Retinal pigment epithelial cell (primary cell): Measurements from ENCODE around the gene COPB2.

ENCODE experiments used
- DNase-seq: peaks from one replicate; pipeline ENCODE4 v3.0.0-alpha.2; 2010; ENCODE audit warnings: low read depth
- H3K4me3 ChIP-seq: 2 replicates; pipeline ENCODE4 v1.5.1; 2011; ENCODE audit warnings: mild to moderate bottlenecking, low read length, control low read depth, moderate library complexity
- TF ChIP-seq, protein P1 (sequence below): conservative IDR thresholded peaks from 2 replicates; pipeline ENCODE4 v1.5.1; 2011; ENCODE audit warnings: low read depth, low read length, control low read depth, inconsistent platforms

The COPB2 gene

DNA sequence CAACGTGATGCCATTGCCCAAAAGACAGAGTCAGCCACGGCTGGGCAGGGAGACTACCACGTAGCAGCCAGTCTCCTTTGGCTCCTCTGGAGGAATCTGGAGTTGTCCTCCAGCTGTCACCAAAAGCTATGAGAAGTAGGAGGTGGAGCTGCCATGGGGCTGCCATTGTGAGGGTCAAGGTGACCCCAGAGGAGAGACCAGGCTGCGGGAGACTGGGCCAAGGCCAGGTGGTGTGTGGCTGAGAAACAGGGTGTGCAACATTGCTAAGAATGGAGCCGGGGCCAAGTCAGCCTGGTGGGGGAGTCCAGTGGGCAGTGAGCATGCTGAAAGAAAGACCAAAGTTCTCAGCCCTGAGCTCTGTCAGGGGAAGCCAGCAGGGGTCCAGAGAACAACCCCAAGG is 75.5 kb downstream of the COPB2 start:
- DNase-seq = no peak
- no peak overlapping the region for H3K4me3 ChIP-seq
- TF ChIP-seq, protein P1, sequence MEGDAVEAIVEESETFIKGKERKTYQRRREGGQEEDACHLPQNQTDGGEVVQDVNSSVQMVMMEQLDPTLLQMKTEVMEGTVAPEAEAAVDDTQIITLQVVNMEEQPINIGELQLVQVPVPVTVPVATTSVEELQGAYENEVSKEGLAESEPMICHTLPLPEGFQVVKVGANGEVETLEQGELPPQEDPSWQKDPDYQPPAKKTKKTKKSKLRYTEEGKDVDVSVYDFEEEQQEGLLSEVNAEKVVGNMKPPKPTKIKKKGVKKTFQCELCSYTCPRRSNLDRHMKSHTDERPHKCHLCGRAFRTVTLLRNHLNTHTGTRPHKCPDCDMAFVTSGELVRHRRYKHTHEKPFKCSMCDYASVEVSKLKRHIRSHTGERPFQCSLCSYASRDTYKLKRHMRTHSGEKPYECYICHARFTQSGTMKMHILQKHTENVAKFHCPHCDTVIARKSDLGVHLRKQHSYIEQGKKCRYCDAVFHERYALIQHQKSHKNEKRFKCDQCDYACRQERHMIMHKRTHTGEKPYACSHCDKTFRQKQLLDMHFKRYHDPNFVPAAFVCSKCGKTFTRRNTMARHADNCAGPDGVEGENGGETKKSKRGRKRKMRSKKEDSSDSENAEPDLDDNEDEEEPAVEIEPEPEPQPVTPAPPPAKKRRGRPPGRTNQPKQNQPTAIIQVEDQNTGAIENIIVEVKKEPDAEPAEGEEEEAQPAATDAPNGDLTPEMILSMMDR = no peak

DNA sequence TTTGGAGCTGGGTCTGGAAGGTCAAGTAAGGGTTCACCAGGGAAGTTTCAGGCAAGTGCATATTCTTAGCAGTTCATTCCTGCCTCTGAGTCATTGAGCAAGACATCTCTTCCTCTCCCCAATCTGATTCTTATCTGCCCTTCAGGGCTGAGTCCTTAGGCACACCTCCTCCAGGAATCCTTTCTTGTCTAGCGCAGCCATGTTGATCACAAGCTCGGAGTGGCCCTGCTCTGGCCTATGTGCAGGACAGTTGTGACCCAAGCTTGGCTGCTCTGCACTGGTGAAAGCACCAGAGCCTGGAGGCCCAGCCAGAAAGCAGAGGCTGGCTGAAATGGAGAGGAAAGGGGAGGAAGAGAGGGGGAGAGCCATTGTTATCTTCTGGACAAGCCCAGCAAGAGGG is 76.5 kb downstream of the COPB2 start:
- TF ChIP-seq, protein P1 = no peak
- no peak overlapping the region for H3K4me3 ChIP-seq
- peak; percentile 32 for DNase-seq

GRCh38 chr3:139312416-139312815 is 77.0 kb downstream of the COPB2 start:
- TF ChIP-seq, protein P1 = no peak
- no peak for DNase-seq

DNA sequence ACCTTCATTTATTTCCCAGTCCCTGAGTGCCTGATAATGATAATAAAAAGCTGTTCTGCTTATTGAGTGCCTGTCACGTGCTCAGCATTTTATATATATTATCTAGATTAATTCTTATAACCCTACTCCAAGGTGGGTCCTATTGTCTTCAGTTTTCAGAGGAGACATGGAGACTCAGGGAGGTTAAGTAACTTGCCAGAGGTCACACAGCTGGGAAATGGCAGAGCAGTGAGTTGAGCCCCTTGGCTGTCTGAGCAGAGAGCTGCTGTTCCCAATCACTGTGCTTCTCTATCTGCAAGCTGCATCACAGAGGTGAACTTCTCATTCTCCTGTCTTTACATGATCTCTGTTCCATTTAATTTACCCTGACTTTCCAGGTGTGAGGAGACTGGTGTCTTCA is 77.9 kb downstream of the COPB2 start:
- TF ChIP-seq, protein P1 = no peak
- DNase-seq = no peak

More at GRCh38 chr3:139312416-139312815, 77.0 kb downstream of the COPB2 start:
- H3K4me3 ChIP-seq = no peak overlapping the region

DNA sequence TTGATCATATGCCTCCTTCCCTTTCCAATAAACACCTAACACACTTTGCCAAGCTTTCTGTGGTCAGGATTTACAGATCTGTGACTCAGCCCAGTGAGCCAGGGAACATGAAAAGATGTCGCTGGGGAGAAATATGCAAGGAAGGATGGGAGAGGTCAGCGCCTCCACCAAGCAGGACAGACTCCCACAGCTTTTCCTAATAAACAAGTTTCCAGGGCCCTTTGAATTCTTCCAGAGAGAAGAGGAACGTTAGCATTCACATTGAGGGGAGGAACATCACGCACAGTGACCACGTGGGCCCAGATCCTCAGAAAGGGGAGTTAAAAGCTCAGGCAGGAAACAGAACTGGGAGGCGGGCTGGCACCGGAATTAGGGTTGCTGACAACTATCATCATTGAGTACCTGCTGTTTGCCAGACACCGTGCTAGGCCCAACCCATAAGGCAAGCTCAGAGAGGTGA is 78.9 kb downstream of the COPB2 start:
- TF ChIP-seq, protein P1 = no peak
- peak; percentile 73 for DNase-seq
- H3K4me3 ChIP-seq = no peak overlapping the region

More for the DNA sequence above, 77.9 kb downstream of the COPB2 start:
- H3K4me3 ChIP-seq = no peak overlapping the region

DNA sequence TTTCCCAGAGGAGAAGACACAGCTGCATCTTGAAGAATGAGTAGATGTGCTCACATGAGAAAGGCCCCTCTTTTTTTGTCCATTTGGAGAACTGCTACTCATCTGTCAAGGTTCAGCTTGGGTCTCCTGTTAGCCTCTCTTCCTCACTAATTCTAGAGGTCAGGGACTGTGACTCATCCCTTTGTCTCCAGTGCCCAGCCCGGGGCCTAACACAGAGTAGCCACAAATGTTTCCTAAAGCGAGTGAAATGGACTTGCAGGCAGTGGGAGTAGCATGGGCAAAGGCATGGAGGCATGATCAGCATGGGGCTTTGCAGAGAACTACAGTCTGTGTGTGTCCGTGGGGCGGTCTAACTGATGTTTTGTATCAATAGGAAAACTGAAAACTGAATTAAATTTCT is 79.6 kb downstream of the COPB2 start:
- H3K4me3 ChIP-seq = no peak overlapping the region
- DNase-seq = no peak
- TF ChIP-seq, protein P1 = no peak

GRCh38 chr3:139309061-139309591 is 80.3 kb downstream of the COPB2 start:
- peak; percentile 48 for DNase-seq
- TF ChIP-seq, protein P1 = no peak
- H3K4me3 ChIP-seq = no peak overlapping the region
